ENCODE data around the gene INCA1. TPM values are rescaled to one million over a fixed set of nuclear protein-coding genes. Genes with fewer than 3 reads are reported as not detected.

INCA1 gene
- total RNA-seq, 2 donors from 2014 or later, result 1.2 TPM; not detected in 1

DNA sequence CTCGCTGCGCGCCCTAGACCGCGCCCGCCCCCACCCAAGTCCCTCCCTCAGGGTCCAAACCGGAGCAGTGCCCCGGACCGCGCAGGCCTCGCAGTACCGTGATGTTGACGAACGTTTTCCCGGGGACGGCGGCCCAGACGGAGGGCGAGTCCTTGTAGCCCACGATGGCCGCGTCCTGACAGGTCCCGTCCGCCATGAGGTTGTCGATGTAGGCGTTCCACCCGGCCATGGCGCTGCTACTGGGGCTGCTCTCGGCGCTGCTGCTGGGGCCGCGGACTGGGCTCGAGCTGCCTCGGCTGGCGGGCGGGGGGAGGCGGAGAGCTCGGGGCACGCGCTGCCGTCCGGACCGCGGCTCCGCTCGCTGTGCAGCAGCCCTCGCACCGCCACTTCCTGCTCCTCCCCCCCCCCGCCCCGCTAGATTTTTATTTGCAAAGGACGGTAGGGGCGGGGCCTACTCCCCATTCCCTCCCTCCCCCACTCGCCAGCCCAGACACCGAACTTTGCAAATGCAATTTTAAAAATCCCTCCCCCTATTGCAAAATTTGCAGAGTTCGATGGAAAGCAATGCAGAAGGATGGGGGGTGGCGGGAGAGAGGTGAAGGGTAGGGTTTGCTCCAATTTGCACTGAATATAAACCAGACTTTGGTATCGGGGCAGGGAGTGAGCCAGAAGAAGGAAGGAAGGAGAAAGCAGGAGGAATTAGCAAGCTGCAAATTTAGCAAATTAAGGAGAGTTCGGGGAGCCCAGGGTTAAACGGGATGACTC lies 49.0 kb downstream of the INCA1 start, which contains the start of gene PFN1:
Gene PFN1 (minus strand): TSS at position 365 of the 765 bp plus-strand sequence. CDS start 136 bp downstream, at position 229.
- TF ChIP-seq, protein P1, sequence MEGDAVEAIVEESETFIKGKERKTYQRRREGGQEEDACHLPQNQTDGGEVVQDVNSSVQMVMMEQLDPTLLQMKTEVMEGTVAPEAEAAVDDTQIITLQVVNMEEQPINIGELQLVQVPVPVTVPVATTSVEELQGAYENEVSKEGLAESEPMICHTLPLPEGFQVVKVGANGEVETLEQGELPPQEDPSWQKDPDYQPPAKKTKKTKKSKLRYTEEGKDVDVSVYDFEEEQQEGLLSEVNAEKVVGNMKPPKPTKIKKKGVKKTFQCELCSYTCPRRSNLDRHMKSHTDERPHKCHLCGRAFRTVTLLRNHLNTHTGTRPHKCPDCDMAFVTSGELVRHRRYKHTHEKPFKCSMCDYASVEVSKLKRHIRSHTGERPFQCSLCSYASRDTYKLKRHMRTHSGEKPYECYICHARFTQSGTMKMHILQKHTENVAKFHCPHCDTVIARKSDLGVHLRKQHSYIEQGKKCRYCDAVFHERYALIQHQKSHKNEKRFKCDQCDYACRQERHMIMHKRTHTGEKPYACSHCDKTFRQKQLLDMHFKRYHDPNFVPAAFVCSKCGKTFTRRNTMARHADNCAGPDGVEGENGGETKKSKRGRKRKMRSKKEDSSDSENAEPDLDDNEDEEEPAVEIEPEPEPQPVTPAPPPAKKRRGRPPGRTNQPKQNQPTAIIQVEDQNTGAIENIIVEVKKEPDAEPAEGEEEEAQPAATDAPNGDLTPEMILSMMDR (IDR thresholded peaks at IDR 0.05), result no peak
- H3K27ac ChIP-seq, result peak within 1 kb of the TSS; percentile 93 to 97
- no peaks in the 10 kb centered on the region for H3K27me3 ChIP-seq (replicated peaks; ENCODE audit: insufficient read depth)
- peak; percentile 61 for ATAC-seq (ENCODE audit: insufficient number of reproducible peaks, low FRiP score, low read depth)
- peak within 1 kb of the TSS; percentile 76 for H3K4me3 ChIP-seq
- H3K9me3 ChIP-seq, result no peaks in the 10 kb centered on the region
- DNase-seq (ENCODE audit: low spot score), result peak; percentile 82
- H3K36me3 ChIP-seq, result peaks cover 3% of the 10 kb centered on the region
- peaks cover 27 to 57% of the 10 kb centered on the region in 2 donors for H3K4me1 ChIP-seq (ENCODE audit: control insufficient read depth in 1 of 2, low read depth in 2 of 2)

DNA sequence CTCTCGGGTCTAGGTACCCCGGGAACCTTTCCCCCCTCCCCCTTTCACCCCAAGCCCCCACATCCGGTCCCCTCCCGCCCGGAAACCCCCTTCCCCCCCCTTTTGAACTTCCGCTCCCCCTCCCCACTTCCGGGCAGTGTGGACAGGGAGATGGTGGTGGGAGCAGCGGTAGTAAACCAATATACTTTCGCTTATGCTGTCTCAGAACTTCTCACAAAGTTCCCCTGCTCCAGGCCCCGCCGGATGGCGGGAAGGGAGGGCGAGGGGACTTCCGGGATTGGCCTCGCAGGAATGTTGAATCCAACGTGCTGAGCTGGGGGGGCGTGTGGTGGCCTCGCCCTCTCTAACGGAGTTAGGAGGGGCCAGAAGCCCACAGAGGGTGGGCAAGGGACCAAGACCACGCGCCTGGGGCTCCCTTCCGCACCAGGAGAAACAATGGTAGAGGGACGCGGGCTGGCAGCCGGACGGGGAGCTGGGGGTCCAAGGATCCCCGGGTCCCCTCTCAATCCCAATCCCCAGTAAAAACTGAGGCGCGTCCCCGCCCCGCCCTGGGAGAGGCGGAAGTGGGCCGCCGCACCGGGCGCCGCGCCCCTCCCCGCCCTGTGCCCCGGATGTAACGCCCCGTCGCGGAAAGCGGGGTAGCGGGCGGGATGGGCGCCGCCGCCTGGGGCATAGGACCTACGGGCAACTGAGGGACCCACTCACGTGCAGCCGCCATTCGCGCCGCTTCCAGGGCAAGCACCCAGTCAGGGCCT lies 49.7 kb downstream of the INCA1 start:
- DNase-seq (ENCODE audit: low spot score), result no peak
- no peaks in the 10 kb centered on the region for H3K27me3 ChIP-seq (replicated peaks; ENCODE audit: insufficient read depth)
- H3K27ac ChIP-seq, result peak overlapping the region; percentile 93 to 97
- peaks cover 22 to 57% of the 10 kb centered on the region in 2 donors for H3K4me1 ChIP-seq (ENCODE audit: control insufficient read depth in 1 of 2, low read depth in 2 of 2)
- H3K9me3 ChIP-seq, result no peaks in the 10 kb centered on the region
- H3K4me3 ChIP-seq, result peak overlapping the region; percentile 76
- H3K36me3 ChIP-seq, result peaks cover 3% of the 10 kb centered on the region
- no peak for ATAC-seq (ENCODE audit: insufficient number of reproducible peaks, low FRiP score, low read depth)
- TF ChIP-seq, protein P1 (IDR thresholded peaks at IDR 0.05), result no peak

DNA sequence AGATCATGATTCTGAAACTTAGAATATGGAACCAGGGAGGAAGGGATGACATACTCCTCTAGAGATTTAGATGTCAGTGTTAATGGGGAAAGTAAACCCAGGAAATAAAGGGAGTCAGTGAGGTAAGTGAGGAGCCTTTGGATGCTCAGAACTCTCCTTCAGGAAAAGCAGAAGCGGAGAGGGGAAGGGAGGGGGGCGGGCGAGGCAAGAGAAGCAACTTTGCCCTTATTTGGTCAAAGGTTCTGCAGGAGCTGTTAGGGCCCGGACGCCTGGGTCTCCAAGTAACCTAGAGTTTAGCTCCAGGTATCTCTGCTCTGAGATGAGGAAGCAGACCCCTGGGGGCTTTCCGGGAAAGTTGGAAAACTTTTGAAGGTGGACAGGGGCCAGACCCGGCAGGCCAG lies 50.3 kb downstream of the INCA1 start:
- H3K36me3 ChIP-seq, result peaks cover 6% of the 10 kb centered on the region
- no peak for DNase-seq (ENCODE audit: low spot score)

DNA sequence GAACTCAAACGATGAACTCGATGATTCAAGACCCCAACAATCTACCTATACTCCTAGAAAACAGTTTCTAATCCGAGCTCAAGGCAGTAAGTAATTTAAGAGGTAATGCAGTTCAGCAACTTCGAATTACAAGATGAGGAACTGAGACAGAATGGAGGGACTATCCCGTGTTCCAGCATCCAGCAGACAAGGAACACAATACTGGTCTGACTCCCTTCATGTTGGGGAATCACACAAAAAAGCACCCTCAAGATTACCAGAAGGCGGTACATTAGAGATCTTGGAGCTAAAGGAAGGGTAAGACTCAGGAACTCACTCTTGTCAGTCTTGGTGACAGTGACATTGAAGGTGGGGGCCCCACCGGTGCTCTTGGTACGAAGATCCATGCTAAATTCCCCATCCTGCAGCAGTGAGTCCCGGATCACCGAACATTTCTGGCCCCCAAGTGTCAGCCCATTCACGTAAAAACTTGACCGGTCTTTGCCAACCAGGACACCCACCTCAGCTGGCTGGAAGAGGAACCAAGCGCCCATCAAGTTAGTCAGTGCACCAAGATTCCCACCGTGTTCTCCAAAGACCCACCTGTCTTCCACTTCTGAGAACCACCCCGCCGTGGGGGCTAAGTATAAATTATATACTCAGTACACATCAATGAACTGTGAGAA lies 50.9 kb downstream of the INCA1 start:
- ATAC-seq (ENCODE audit: insufficient number of reproducible peaks, low FRiP score, low read depth), result no peak
- H3K36me3 ChIP-seq, result peaks cover 6% of the 10 kb centered on the region

More for the DNA sequence above, 50.3 kb downstream of the INCA1 start:
- no peak for ATAC-seq (ENCODE audit: insufficient number of reproducible peaks, low FRiP score, low read depth)
- TF ChIP-seq, protein P1 (IDR thresholded peaks at IDR 0.05), result no peak
- H3K27ac ChIP-seq, result peak overlapping the region; percentile 93 to 97
- H3K27me3 ChIP-seq (replicated peaks; ENCODE audit: insufficient read depth), result no peaks in the 10 kb centered on the region
- H3K4me1 ChIP-seq (ENCODE audit: control insufficient read depth in 1 of 2, low read depth in 2 of 2), result peaks cover 22 to 59% of the 10 kb centered on the region in 2 donors
- H3K9me3 ChIP-seq, result no peaks in the 10 kb centered on the region
- H3K4me3 ChIP-seq, result peak overlapping the region; percentile 76

More for the DNA sequence above, 50.9 kb downstream of the INCA1 start:
- peaks cover 25 to 65% of the 10 kb centered on the region in 2 donors for H3K4me1 ChIP-seq (ENCODE audit: control insufficient read depth in 1 of 2, low read depth in 2 of 2)
- no peaks in the 10 kb centered on the region for H3K27me3 ChIP-seq (replicated peaks; ENCODE audit: insufficient read depth)
- peak overlapping the region; percentile 93 to 97 for H3K27ac ChIP-seq
- TF ChIP-seq, protein P1 (IDR thresholded peaks at IDR 0.05), result no peak
- DNase-seq (ENCODE audit: low spot score), result no peak
- peak overlapping the region; percentile 76 for H3K4me3 ChIP-seq
- H3K9me3 ChIP-seq, result no peaks in the 10 kb centered on the region

Measured in thoracic aorta (tissue), 2 donors.